WTC11 (cell line): ENCODE data around the gene EFNA5.

Experiments used
- CREB1 ChIP-seq: sonication (generic); formaldehyde crosslinking; IDR thresholded peaks from 2 replicates; pipeline ENCODE4 v1.8.0; 2023; ENCODE audit warnings: mild to moderate bottlenecking, missing genetic modification reagents
- CREM ChIP-seq: sonication (generic); formaldehyde crosslinking; IDR thresholded peaks from 2 replicates; pipeline ENCODE4 v1.8.1; 2022; ENCODE audit warnings: mild to moderate bottlenecking, missing genetic modification reagents, moderate library complexity
- NR1H2 ChIP-seq: sonication (generic); formaldehyde crosslinking; IDR thresholded peaks from 2 replicates; pipeline ENCODE4 v1.9.0; 2021; ENCODE audit warnings: mild to moderate bottlenecking, moderate library complexity, missing genetic modification reagents
- TF ChIP-seq, protein P1 (sequence below): fragments of 200-600 bp; IDR thresholded peaks from 2 replicates; pipeline ENCODE4 v1.8.0; 2022; ENCODE audit warnings: antibody characterized with exemption

DNA sequence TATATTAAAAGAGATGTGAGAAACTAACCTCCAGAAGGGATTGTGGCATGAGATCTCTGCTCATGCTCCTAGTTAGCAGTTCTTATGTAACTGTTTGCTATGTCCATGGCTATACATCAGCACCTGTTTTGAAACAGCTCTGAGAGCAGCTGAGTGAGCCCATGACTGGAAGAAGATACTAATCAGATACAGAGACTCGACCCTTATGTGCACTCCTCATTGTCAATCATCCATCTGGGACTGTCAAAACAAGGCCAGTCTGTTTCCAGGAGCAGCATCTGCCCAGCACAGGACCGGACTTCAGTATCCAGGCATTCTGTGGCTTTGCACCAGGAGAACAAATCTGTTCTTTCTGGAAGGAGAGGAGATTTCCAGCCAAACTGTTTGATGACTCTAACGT lies 77.7 kb downstream of the EFNA5 start:
- TF ChIP-seq CREB1 (CRISPR knock-in tag) = no peak
- TF ChIP-seq NR1H2 (CRISPR knock-in tag) = no peak
- TF ChIP-seq, protein P1, sequence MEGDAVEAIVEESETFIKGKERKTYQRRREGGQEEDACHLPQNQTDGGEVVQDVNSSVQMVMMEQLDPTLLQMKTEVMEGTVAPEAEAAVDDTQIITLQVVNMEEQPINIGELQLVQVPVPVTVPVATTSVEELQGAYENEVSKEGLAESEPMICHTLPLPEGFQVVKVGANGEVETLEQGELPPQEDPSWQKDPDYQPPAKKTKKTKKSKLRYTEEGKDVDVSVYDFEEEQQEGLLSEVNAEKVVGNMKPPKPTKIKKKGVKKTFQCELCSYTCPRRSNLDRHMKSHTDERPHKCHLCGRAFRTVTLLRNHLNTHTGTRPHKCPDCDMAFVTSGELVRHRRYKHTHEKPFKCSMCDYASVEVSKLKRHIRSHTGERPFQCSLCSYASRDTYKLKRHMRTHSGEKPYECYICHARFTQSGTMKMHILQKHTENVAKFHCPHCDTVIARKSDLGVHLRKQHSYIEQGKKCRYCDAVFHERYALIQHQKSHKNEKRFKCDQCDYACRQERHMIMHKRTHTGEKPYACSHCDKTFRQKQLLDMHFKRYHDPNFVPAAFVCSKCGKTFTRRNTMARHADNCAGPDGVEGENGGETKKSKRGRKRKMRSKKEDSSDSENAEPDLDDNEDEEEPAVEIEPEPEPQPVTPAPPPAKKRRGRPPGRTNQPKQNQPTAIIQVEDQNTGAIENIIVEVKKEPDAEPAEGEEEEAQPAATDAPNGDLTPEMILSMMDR = no peak
- TF ChIP-seq CREM (CRISPR knock-in tag) = no peak
